GM12892 (cell line): Measurements from ENCODE around the gene KTN1.

ENCODE experiments used
- POLR2AphosphoS5 ChIP-seq: IDR thresholded peaks from 2 replicates; pipeline ENCODE4 v1.6.1; 2011; ENCODE audit warnings: low read depth, low read length, control low read depth
- TAF1 ChIP-seq: IDR thresholded peaks from 2 replicates; pipeline ENCODE4 v1.6.1; 2011; ENCODE audit warnings: low read depth, mild to moderate bottlenecking, control low read depth, low read length, borderline replicate concordance

GRCh38 chr14:55620981-55621380 is 41.0 kb downstream of the KTN1 start:
- TF ChIP-seq POLR2AphosphoS5 (no peak), TAF1 (no peak)
